RWPE2 (cell line): ENCODE results near the gene COL6A5.
A peak's percentile ranks its signal among the peaks of the same experiment; 100 is the strongest.

ENCODE experiments used
- ATAC-seq: fragments of 200-7000 bp; cut with Tn5 transposase; 3 replicates; pipeline ENCODE4 v1.9.1; 2021; ENCODE audit warnings: low read depth
- DNase-seq: peaks from one replicate; pipeline ENCODE4 v3.0.0-alpha.2; 2020; ENCODE audit warnings: low spot score
- H3K27ac ChIP-seq: fragments of 450-650 bp; 2 replicates; pipeline ENCODE4 v1.5.1; 2017; ENCODE audit warnings: mild to moderate bottlenecking; ENCODE audit not compliant: poor library complexity, severe bottlenecking
- H3K27me3 ChIP-seq: fragments of 250-450 bp; sonication (Bioruptor Pico); 2 replicates; pipeline ENCODE4 v1.5.1; 2021; ENCODE audit warnings: mild to moderate bottlenecking, moderate library complexity; ENCODE audit not compliant: insufficient read depth, poor library complexity, severe bottlenecking
- H3K36me3 ChIP-seq: fragments of 250-450 bp; sonication (Bioruptor Pico); 2 replicates; pipeline ENCODE4 v1.5.1; 2020; ENCODE audit warnings: low read depth, mild to moderate bottlenecking, moderate library complexity
- H3K4me1 ChIP-seq: fragments of 250-450 bp; sonication (Bioruptor Pico); 2 replicates; pipeline ENCODE4 v1.5.1; 2021; ENCODE audit warnings: mild to moderate bottlenecking, moderate library complexity; ENCODE audit not compliant: insufficient read depth, poor library complexity, severe bottlenecking
- H3K4me3 ChIP-seq: fragments of 250-450 bp; sonication (Bioruptor Pico); 2 replicates; pipeline ENCODE4 v1.5.1; 2021; ENCODE audit warnings: mild to moderate bottlenecking, moderate library complexity; ENCODE audit not compliant: severe bottlenecking
- H3K9me3 ChIP-seq: fragments of 250-450 bp; sonication (Bioruptor Pico); 2 replicates; pipeline ENCODE4 v1.5.1; 2021; ENCODE audit warnings: mild to moderate bottlenecking, moderate library complexity; ENCODE audit not compliant: severe bottlenecking
- CTCF ChIP-seq: fragments of 450-650 bp; IDR thresholded peaks from one replicate; pipeline ENCODE4 v1.5.1; 2017; ENCODE audit warnings: mild to moderate bottlenecking, moderate library complexity; ENCODE audit not compliant: poor library complexity, severe bottlenecking

COL6A5 gene

DNA sequence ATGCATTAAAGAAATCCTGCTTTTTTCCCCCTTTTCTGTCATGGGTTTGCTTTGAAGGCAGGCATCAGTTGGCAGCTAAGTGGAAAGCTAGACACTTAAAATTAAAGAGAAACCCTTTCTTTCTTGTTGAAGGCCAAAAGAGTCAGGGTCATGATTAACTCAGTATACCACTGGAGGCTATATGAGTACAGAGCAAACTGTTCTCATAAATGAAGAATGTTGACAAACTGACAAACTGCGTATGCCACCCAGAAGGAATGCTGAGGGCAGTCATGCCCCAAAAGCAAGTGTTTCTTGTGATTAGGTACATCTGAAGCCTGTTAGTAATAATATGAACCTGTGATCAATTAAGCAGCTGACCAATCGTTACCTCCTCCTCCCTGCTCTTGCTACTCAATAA is 127.9 kb downstream of the COL6A5 start:
- no peaks in the 10 kb centered on the region for H3K4me1 ChIP-seq
- no peaks in the 10 kb centered on the region for H3K36me3 ChIP-seq
- DNase-seq (no peak), ATAC-seq (no peak)
- H3K4me3 ChIP-seq, result no peak overlapping the region
- H3K27me3 ChIP-seq, result no peaks in the 10 kb centered on the region
- H3K9me3 ChIP-seq, result no peaks in the 10 kb centered on the region
- no peak overlapping the region for H3K27ac ChIP-seq
- no peak for TF ChIP-seq CTCF

GRCh38 chr3:130480736-130481135 is 135.3 kb downstream of the COL6A5 start:
- DNase-seq, result no peak
- no peak for ATAC-seq

DNA sequence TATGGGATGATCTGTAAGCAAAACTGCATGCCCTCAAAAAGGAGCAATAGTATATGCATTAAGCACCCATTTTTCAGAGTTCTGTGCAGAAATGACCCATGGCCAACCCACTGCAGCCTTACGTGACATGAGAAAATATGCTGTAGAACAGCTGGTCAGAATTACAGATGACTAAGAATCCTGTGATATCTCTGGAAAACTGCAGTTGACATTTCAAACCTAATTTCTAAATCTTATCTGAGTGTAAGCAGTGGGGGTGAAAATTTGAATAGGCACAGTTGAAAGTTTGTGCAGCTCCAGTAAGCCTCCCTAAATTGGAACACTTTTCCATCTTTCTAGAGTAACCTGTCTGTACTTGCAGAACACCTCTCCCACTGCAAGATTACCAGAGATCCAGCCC is 142.8 kb downstream of the COL6A5 start:
- TF ChIP-seq CTCF, result no peak
- DNase-seq (no peak), ATAC-seq (no peak)
- H3K36me3 ChIP-seq, result no peaks in the 10 kb centered on the region
- no peak overlapping the region for H3K27ac ChIP-seq
- H3K4me3 ChIP-seq, result no peak overlapping the region
- no peaks in the 10 kb centered on the region for H3K9me3 ChIP-seq
- no peaks in the 10 kb centered on the region for H3K27me3 ChIP-seq
- no peaks in the 10 kb centered on the region for H3K4me1 ChIP-seq

More at GRCh38 chr3:130480736-130481135, 135.3 kb downstream of the COL6A5 start:
- no peaks in the 10 kb centered on the region for H3K9me3 ChIP-seq
- H3K4me1 ChIP-seq, result no peaks in the 10 kb centered on the region
- no peak overlapping the region for H3K27ac ChIP-seq
- H3K27me3 ChIP-seq, result no peaks in the 10 kb centered on the region
- peak; percentile 26 for TF ChIP-seq CTCF
- no peak overlapping the region for H3K4me3 ChIP-seq
- H3K36me3 ChIP-seq, result no peaks in the 10 kb centered on the region

GRCh38 chr3:130488769-130489450 is 143.4 kb downstream of the COL6A5 start:
- Histone ChIP-seq H3K4me3 (no peak overlapping the region), H3K36me3 (no peaks in the 10 kb centered on the region), H3K27me3 (no peaks in the 10 kb centered on the region), H3K4me1 (no peaks in the 10 kb centered on the region), H3K27ac (no peak overlapping the region), H3K9me3 (no peaks in the 10 kb centered on the region)
- no peak for TF ChIP-seq CTCF
- DNase-seq (no peak), ATAC-seq (no peak)

DNA sequence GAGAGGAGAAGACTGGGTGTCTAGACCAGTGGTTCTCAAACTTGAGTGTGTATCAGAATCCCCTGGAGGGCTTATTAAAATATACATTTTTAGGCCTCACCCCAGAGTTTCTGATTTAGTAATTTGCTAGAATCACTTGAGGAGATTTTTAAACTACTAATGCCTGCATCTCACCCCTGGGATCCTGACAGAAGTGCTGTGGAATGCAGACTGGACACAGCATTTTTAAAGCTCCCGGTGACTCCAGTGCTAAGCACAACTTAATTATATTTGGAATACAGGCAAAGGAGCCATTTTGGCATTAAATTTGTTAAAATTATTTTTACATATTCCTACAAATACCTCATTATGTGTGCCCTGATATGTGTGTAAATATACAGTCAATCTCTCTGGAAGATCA is 144.8 kb downstream of the COL6A5 start:
- Histone ChIP-seq H3K27me3 (no peaks in the 10 kb centered on the region), H3K9me3 (no peaks in the 10 kb centered on the region), H3K4me3 (no peak overlapping the region), H3K36me3 (no peaks in the 10 kb centered on the region), H3K4me1 (no peaks in the 10 kb centered on the region), H3K27ac (no peak overlapping the region)
- no peak for TF ChIP-seq CTCF
- ATAC-seq (no peak), DNase-seq (no peak)
